Mammary epithelial cell (primary cell): ENCODE measurements around the gene LIPK.

ENCODE experiments used
- EZH2 ChIP-seq: IDR thresholded peaks from 2 replicates; pipeline ENCODE4 v1.6.1; 2012; ENCODE audit warnings: low read length, inconsistent platforms, borderline replicate concordance
- TF ChIP-seq, protein P1 (sequence below), 2 donors: IDR thresholded peaks in 1 of 2; conservative IDR thresholded peaks in 1 of 2; 2 replicates each; pipeline ENCODE4 v1.5.1; 2011 to 2012; ENCODE audit warnings: inconsistent platforms in 2 of 2, low read length in 2 of 2, mild to moderate bottlenecking in 2 of 2, control low read depth in 1 of 2, low read depth in 1 of 2; ENCODE audit not compliant: insufficient read depth in 1 of 2; ENCODE audit errors: extremely low read depth in 1 of 2

DNA sequence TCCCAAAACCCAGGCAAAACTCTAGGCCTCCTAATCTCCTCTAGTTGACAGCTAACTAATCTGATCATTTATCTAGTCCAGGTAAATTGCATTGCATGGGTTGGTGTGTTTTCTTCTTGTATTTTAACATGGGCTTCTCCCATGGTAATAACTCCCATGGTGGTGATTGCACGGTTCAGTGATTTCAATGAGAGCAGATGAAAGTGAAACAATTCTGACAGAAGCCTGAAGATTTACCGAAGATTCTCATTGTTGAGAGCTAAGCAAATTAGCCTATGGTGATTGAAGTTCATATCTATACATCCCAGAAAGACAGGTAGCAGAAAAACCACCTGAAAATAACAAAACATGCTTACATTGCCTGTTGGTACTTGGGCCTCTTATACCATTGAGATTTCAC is 27.2 kb downstream of the LIPK start:
- TF ChIP-seq, protein P1, sequence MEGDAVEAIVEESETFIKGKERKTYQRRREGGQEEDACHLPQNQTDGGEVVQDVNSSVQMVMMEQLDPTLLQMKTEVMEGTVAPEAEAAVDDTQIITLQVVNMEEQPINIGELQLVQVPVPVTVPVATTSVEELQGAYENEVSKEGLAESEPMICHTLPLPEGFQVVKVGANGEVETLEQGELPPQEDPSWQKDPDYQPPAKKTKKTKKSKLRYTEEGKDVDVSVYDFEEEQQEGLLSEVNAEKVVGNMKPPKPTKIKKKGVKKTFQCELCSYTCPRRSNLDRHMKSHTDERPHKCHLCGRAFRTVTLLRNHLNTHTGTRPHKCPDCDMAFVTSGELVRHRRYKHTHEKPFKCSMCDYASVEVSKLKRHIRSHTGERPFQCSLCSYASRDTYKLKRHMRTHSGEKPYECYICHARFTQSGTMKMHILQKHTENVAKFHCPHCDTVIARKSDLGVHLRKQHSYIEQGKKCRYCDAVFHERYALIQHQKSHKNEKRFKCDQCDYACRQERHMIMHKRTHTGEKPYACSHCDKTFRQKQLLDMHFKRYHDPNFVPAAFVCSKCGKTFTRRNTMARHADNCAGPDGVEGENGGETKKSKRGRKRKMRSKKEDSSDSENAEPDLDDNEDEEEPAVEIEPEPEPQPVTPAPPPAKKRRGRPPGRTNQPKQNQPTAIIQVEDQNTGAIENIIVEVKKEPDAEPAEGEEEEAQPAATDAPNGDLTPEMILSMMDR (conservative IDR thresholded peaks at IDR 0.05 in 1 of 2, IDR thresholded peaks at IDR 0.05 in 1 of 2; ENCODE audit: extremely low read depth in 1 of 2, insufficient read depth in 1 of 2, low read depth in 1 of 2, low read length in 2 of 2), result no peak
- no peak for TF ChIP-seq EZH2
